ENCODE results near the gene RASSF10. TPM values are rescaled to one million over a fixed set of nuclear protein-coding genes. Genes with fewer than 3 reads are reported as not detected.
A peak's percentile ranks its signal among the peaks of the same experiment; 100 is the strongest.

RASSF10 gene
- total and polyA plus RNA-seq, 8 donors: 0.06 to 0.41 (median 0.26) TPM; not detected in 4

- DNase-seq (no peak), FAIRE-seq (no peak)
These were observed 37.2 kb upstream of the RASSF10 start for GRCh38 chr11:12971955-12972354.

GRCh38 chr11:12973528-12974181, 35.5 kb upstream of the RASSF10 start:
- no peak for TF ChIP-seq CTCF (IDR thresholded peaks at IDR 0.05)
- no peaks in the 10 kb centered on the region for H3K4me1 ChIP-seq
- H3K36me3 ChIP-seq: no peaks in the 10 kb centered on the region
- no peaks in the 10 kb centered on the region for H3K27me3 ChIP-seq
- H3K27ac ChIP-seq: no peak overlapping the region
- DNase-seq (no peak), FAIRE-seq (no peak), ATAC-seq (no peak)
- no peak overlapping the region for H3K4me3 ChIP-seq
- 20 to 26% methylated on average over 1 of the region's 1 CpG for WGBS, 2 donors
- intact Hi-C loops (cut with DNase I): no loop called here
- no peaks in the 10 kb centered on the region for H3K9me3 ChIP-seq

More at GRCh38 chr11:12971955-12972354, 37.2 kb upstream of the RASSF10 start:
- TF ChIP-seq CTCF (IDR thresholded peaks at IDR 0.05): no peak
- Histone ChIP-seq H3K27ac (no peak overlapping the region), H3K9me3 (no peaks in the 10 kb centered on the region), H3K27me3 (no peaks in the 10 kb centered on the region), H3K36me3 (no peaks in the 10 kb centered on the region), H3K4me1 (no peaks in the 10 kb centered on the region), H3K4me3 (no peak overlapping the region)
- ATAC-seq: no peak
- intact Hi-C loops (cut with DNase I): no loop called here
- WGBS, 2 donors: 93 to 95% methylated on average over 1 of the region's 1 CpG

GRCh38 chr11:12975195-12975594, 33.9 kb upstream of the RASSF10 start:
- FAIRE-seq (no peak), ATAC-seq (no peak), DNase-seq (no peak)
- WGBS, 2 donors: 38 to 41% methylated on average over 2 of the region's 2 CpGs
- no peaks in the 10 kb centered on the region for H3K4me1 ChIP-seq
- no peaks in the 10 kb centered on the region for H3K9me3 ChIP-seq
- no peaks in the 10 kb centered on the region for H3K27me3 ChIP-seq
- H3K27ac ChIP-seq: no peak overlapping the region
- no peaks in the 10 kb centered on the region for H3K36me3 ChIP-seq
- intact Hi-C loops (cut with DNase I): no loop called here
- TF ChIP-seq CTCF (IDR thresholded peaks at IDR 0.05): no peak
- H3K4me3 ChIP-seq: no peak overlapping the region

GRCh38 chr11:12979928-12980689, 29.0 kb upstream of the RASSF10 start:
- Histone ChIP-seq H3K27ac (no peak overlapping the region), H3K36me3 (no peaks in the 10 kb centered on the region), H3K4me1 (no peaks in the 10 kb centered on the region), H3K9me3 (no peaks in the 10 kb centered on the region), H3K27me3 (no peaks in the 10 kb centered on the region), H3K4me3 (no peak overlapping the region)
- intact Hi-C loops (cut with DNase I): no loop called here
- FAIRE-seq (no peak), ATAC-seq (peak in 2 of 4 donors; percentile 23 to 29), DNase-seq (no peak)
- TF ChIP-seq CTCF (IDR thresholded peaks at IDR 0.05): no peak
- WGBS, 2 donors: 45 to 49% methylated on average over 8 of the region's 8 CpGs

Measured in pancreas (tissue), 10 donors.